Measurements from ENCODE around the gene OBSL1. TPM values are rescaled to one million over a fixed set of nuclear protein-coding genes. Genes with fewer than 3 reads are reported as not detected.

The OBSL1 gene
- total RNA-seq, 2 donors from 2014 or later = 150 to 157 TPM

DNA sequence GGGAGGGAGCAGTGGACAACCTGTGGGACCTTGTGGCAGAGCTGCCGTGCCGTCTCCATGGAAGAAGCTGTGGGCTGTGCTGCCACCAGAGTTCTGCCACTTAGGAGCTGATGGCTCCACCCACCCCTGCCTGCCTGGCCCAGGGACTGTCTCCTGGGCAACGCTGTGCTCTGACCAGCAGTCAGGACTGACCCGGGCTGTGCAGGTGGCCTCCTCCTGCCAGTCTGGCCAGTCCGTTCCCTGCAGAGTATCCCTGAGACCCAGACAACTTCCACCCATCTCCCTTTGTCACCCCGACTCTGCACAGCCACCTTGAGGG lies 44.3 kb downstream of the OBSL1 start:
- H3K27me3 ChIP-seq = no peaks in the 10 kb centered on the region
- no peak for TF ChIP-seq CTCF (IDR thresholded peaks at IDR 0.05)
- no peak for DNase-seq (ENCODE audit: low spot score)

DNA sequence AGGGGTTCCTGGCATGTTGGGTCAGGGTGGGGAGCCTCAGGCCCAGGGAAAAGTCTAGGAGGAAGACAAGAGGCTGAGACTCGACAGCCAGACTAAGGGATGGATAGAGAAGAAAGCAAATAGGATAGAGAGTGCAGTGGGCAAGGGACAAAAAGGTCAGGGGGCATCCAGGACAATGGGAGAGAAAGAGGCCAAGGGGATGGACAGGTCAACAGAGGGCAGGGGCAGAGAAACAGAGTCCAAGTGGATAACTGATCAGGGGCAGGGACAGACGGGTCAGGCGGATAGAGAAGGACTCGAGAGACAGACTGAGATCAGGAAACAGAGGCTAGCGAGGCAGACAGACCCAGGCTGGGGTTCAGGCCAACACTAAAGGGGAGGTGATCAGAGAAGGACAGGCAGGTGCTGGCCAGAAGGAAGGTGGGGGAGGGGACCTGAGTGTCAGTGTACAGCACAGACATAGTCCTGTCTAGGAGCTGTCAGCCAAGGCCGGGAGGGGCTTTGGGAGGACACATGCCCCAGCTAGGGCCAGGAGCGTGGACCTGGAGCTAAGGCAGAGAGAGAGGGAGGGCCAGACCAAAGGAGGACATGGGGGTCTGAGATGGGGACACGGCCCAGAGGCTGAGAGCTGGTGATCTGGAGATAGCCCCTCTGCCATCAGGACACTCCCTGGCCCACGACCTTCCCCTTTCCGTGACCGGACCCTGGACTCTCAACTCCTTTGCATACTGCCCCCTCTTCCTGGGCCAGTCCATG lies 44.8 kb downstream of the OBSL1 start:
- TF ChIP-seq CTCF (IDR thresholded peaks at IDR 0.05) = no peak
- H3K27ac ChIP-seq = peak overlapping the region; percentile 72 to 80
- H3K27me3 ChIP-seq = no peaks in the 10 kb centered on the region

More for the DNA sequence above, 44.3 kb downstream of the OBSL1 start:
- H3K9me3 ChIP-seq = no peaks in the 10 kb centered on the region
- H3K27ac ChIP-seq = peak overlapping the region; percentile 72 to 80
- H3K36me3 ChIP-seq = no peaks in the 10 kb centered on the region
- H3K4me1 ChIP-seq = peaks cover 0 to 41% of the 10 kb centered on the region in 2 donors
- H3K4me3 ChIP-seq = no peak overlapping the region

DNA sequence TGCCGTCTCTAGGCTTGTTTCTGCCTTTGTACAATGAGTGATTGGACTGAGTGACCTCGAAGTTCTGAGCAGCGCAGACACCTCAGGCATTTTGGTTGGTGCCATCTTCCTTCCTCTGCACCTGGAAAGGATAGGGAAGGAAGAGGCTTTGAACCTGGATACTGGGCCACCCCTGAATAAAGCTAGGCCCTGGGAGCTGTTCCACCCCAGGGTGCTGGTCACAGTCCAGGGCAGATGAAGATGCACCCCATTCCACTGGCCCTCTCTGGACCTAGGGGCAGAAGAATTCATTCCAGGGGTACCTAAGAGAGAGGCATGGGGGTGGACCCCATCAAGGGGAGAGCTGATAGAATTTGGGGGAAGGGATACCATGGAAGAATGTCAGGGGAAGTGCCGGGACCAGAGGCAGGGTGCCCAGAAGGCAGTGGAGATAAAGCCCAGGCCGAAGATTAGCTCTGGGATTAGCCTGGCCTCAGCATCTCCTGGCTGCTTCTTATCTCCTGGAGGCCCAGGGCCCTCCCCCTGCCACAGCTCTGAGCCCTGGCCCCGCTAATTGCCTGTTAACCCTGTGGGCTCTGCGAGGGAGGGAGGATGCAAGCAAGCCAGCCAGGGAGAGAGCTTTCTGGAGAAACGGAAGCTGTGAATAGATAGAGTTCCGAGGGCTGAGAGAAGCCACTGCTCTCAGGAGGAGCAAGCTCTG lies 45.7 kb downstream of the OBSL1 start:
- peaks cover 0 to 55% of the 10 kb centered on the region in 2 donors for H3K4me1 ChIP-seq
- no peak for TF ChIP-seq CTCF (IDR thresholded peaks at IDR 0.05)
- DNase-seq (ENCODE audit: low spot score) = no peak
- no peak overlapping the region for H3K4me3 ChIP-seq
- peak overlapping the region; percentile 72 to 80 for H3K27ac ChIP-seq
- H3K36me3 ChIP-seq = no peaks in the 10 kb centered on the region
- H3K9me3 ChIP-seq = no peaks in the 10 kb centered on the region
- no peaks in the 10 kb centered on the region for H3K27me3 ChIP-seq

More for the DNA sequence above, 44.8 kb downstream of the OBSL1 start:
- no peak overlapping the region for H3K4me3 ChIP-seq
- no peaks in the 10 kb centered on the region for H3K9me3 ChIP-seq
- H3K36me3 ChIP-seq = no peaks in the 10 kb centered on the region
- DNase-seq (ENCODE audit: low spot score) = no peak
- H3K4me1 ChIP-seq = peaks cover 0 to 46% of the 10 kb centered on the region in 2 donors

DNA sequence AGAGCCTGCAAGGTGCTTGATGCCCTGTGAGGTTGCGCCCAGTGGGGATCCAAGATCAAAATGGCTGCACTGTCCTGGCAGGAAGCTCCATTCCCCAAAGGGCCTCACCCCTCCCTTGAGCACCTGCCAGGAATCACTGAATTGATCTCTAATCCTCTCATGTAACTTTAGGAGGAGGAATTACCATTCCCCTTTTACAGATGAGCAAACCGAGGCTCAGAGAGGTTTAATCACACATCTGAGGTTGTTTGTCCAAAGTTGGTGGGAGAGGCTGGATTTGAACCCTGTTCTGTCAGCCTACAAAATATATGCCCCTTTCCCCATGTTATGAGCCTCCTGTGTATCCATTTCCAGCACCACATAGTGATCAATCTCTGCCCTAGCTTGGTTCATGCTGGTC lies 46.5 kb downstream of the OBSL1 start:
- no peaks in the 10 kb centered on the region for H3K36me3 ChIP-seq
- H3K27me3 ChIP-seq = no peaks in the 10 kb centered on the region
- H3K4me3 ChIP-seq = no peak overlapping the region
- no peak for DNase-seq (ENCODE audit: low spot score)
- peaks cover 0 to 57% of the 10 kb centered on the region in 2 donors for H3K4me1 ChIP-seq
- peak overlapping the region; percentile 9 to 92 for H3K27ac ChIP-seq
- no peak for TF ChIP-seq CTCF (IDR thresholded peaks at IDR 0.05)
- no peaks in the 10 kb centered on the region for H3K9me3 ChIP-seq

GRCh38 chr2:219523031-219523671 lies 48.2 kb downstream of the OBSL1 start:
- H3K4me1 ChIP-seq = peaks cover 0 to 58% of the 10 kb centered on the region in 2 donors
- DNase-seq (ENCODE audit: low spot score) = no peak
- no peaks in the 10 kb centered on the region for H3K27me3 ChIP-seq
- peak overlapping the region in 1 of 2 donors; percentile 41 for H3K4me3 ChIP-seq
- H3K36me3 ChIP-seq = no peaks in the 10 kb centered on the region
- no peak for TF ChIP-seq CTCF (IDR thresholded peaks at IDR 0.05)
- peak overlapping the region; percentile 88 to 92 for H3K27ac ChIP-seq
- H3K9me3 ChIP-seq = no peaks in the 10 kb centered on the region
